ENCODE data around the gene SEMA7A. TPM values are rescaled to one million over a fixed set of nuclear protein-coding genes. Genes with fewer than 3 reads are reported as not detected.
"Not testable (repeated sequence)": the region's sequence is repeated elsewhere in the genome, so short reads cannot be mapped to it uniquely, and the experiment has no call there.

SEMA7A gene
- total RNA-seq, 1 experiment from 2014 or later = 74.8 TPM

GRCh38 chr15:74365598-74366445 lies 67.9 kb downstream of the SEMA7A start:
- peaks cover 10% of the 10 kb centered on the region for H3K4me1 Mint-ChIP-seq (ENCODE audit: low read depth, unreplicated experiment)
- H3K36me3 Mint-ChIP-seq (ENCODE audit: insufficient read depth, unreplicated experiment) = no peaks in the 10 kb centered on the region
- no peak overlapping the region for H3K4me3 Mint-ChIP-seq (ENCODE audit: low read depth, unreplicated experiment)
- peaks cover 90% of the 10 kb centered on the region for H3K27me3 Mint-ChIP-seq (ENCODE audit: unreplicated experiment)
- CTCF ChIA-PET = interaction anchor here (0.7 kb wide), 2 partner anchors 171 to 263 kb away, joined by 4 to 6 read pairs; no protein-coding TSS in a partner anchor
- H3K27ac Mint-ChIP-seq (ENCODE audit: unreplicated experiment) = no peak overlapping the region
- no peak for TF ChIP-seq CTCF (IDR thresholded peaks at IDR 0.05; ENCODE audit: unreplicated experiment)
- no peak for DNase-seq
- intact Hi-C loops (cut with micrococcal nuclease; ENCODE audit: unreplicated experiment) = no loop called here
- H3K9me3 Mint-ChIP-seq (ENCODE audit: low read depth, unreplicated experiment) = no peaks in the 10 kb centered on the region
- no TSS peak for BruUV-seq (replicated peaks)

- Mint-ChIP-seq H3K9me3 (ENCODE audit: low read depth, unreplicated experiment) (no peaks in the 10 kb centered on the region), H3K27me3 (ENCODE audit: unreplicated experiment) (peaks cover 83% of the 10 kb centered on the region), H3K4me1 (ENCODE audit: low read depth, unreplicated experiment) (peaks cover 10% of the 10 kb centered on the region), H3K27ac (ENCODE audit: unreplicated experiment) (no peak overlapping the region), H3K36me3 (ENCODE audit: insufficient read depth, unreplicated experiment) (no peaks in the 10 kb centered on the region), H3K4me3 (ENCODE audit: low read depth, unreplicated experiment) (no peak overlapping the region)
- DNase-seq = no peak
- BruUV-seq (replicated peaks) = no TSS peak
- TF ChIP-seq CTCF (IDR thresholded peaks at IDR 0.05; ENCODE audit: unreplicated experiment) = no peak
- intact Hi-C loops (cut with micrococcal nuclease; ENCODE audit: unreplicated experiment) = no loop called here
- CTCF ChIA-PET = interaction anchor here (0.6 to 0.7 kb wide), 4 partner anchors 135 to 451 kb away, joined by 3 to 6 read pairs (median 4); no protein-coding TSS in a partner anchor
Observed at GRCh38 chr15:74364936-74365597, 68.7 kb downstream of the SEMA7A start.

- no peak for TF ChIP-seq CTCF (IDR thresholded peaks at IDR 0.05; ENCODE audit: unreplicated experiment)
- no peak for DNase-seq
- no peak overlapping the region for H3K27ac Mint-ChIP-seq (ENCODE audit: unreplicated experiment)
- intact Hi-C loops (cut with micrococcal nuclease; ENCODE audit: unreplicated experiment) = no loop called here
- no peaks in the 10 kb centered on the region for H3K4me1 Mint-ChIP-seq (ENCODE audit: low read depth, unreplicated experiment)
- H3K9me3 Mint-ChIP-seq (ENCODE audit: low read depth, unreplicated experiment) = no peaks in the 10 kb centered on the region
- CTCF ChIA-PET = no interaction called here
- H3K4me3 Mint-ChIP-seq (ENCODE audit: low read depth, unreplicated experiment) = no peak overlapping the region
- no peaks in the 10 kb centered on the region for H3K36me3 Mint-ChIP-seq (ENCODE audit: insufficient read depth, unreplicated experiment)
- BruUV-seq (replicated peaks) = no TSS peak
- H3K27me3 Mint-ChIP-seq (ENCODE audit: unreplicated experiment) = peaks cover 57% of the 10 kb centered on the region
Observed at GRCh38 chr15:74362482-74362881, 71.3 kb downstream of the SEMA7A start.

- H3K4me3 Mint-ChIP-seq (ENCODE audit: low read depth, unreplicated experiment); H3K36me3 Mint-ChIP-seq (ENCODE audit: insufficient read depth, unreplicated experiment); intact Hi-C loops (cut with micrococcal nuclease; ENCODE audit: unreplicated experiment); H3K4me1 Mint-ChIP-seq (ENCODE audit: low read depth, unreplicated experiment); DNase-seq; BruUV-seq (replicated peaks); CTCF ChIA-PET; H3K9me3 Mint-ChIP-seq (ENCODE audit: low read depth, unreplicated experiment); H3K27ac Mint-ChIP-seq (ENCODE audit: unreplicated experiment): not testable (repeated sequence)
- H3K27me3 Mint-ChIP-seq (ENCODE audit: unreplicated experiment) = peaks cover 41% of the 10 kb centered on the region
Observed at GRCh38 chr15:74360855-74361254, 72.9 kb downstream of the SEMA7A start.

- CTCF ChIA-PET; BruUV-seq (replicated peaks); intact Hi-C loops (cut with micrococcal nuclease; ENCODE audit: unreplicated experiment); H3K9me3 Mint-ChIP-seq (ENCODE audit: low read depth, unreplicated experiment); H3K27ac Mint-ChIP-seq (ENCODE audit: unreplicated experiment); H3K4me3 Mint-ChIP-seq (ENCODE audit: low read depth, unreplicated experiment); DNase-seq; H3K4me1 Mint-ChIP-seq (ENCODE audit: low read depth, unreplicated experiment); H3K36me3 Mint-ChIP-seq (ENCODE audit: insufficient read depth, unreplicated experiment): not testable (repeated sequence)
- H3K27me3 Mint-ChIP-seq (ENCODE audit: unreplicated experiment) = peaks cover 26% of the 10 kb centered on the region
Observed at GRCh38 chr15:74359376-74359775, 74.4 kb downstream of the SEMA7A start.

Small RNAs within 50 kb of the gene (microRNA-seq; reads per million reads assigned to microRNA genes)
- 8.1 reads per million, percentile 28 among the genes with 10 or more reads in this experiment for gene MIR6881

Other genes starting within 250 kb of the SEMA7A start
- gene STRA6, start 231.2 kb downstream of the SEMA7A start, total RNA-seq (2022) = 5.9 and 8.4 TPM in 2 replicates
- gene CCDC33, start 197.6 kb downstream of the SEMA7A start, total RNA-seq (2022) = 2.1 and 2.7 TPM in 2 replicates
- gene CYP11A1, start 66.3 kb downstream of the SEMA7A start, total RNA-seq (2022) = not detected in 2 replicates
- 38.5 and 43.8 TPM in 2 replicates for gene UBL7, start 27.2 kb upstream of the SEMA7A start, total RNA-seq (2022)
- gene ARID3B, start 107.3 kb upstream of the SEMA7A start, total RNA-seq (2022) = 10.6 and 11.2 TPM in 2 replicates
- 89.2 and 93.5 TPM in 2 replicates for gene CLK3, start 181.9 kb upstream of the SEMA7A start, total RNA-seq (2022)